KBM-7 (cell line): ENCODE data around the gene SOHLH1.

Experiments
- DNase-seq: peaks from one replicate; pipeline ENCODE4 v3.0.0-alpha.2; 2015
- in situ Hi-C: fragments of 300-500 bp; cut with MboI; formaldehyde crosslinking; loops from 2 replicates; pipeline ENCODE4 v1.14.3; 2020; ENCODE audit warnings: low sequenced_read_pairs, low pct_unique_long_range_greater_than_20kb, mixed read lengths

The SOHLH1 gene

GRCh38 chr9:135707252-135708138 is 8.2 kb upstream of the SOHLH1 start:
- in situ Hi-C loops = no loop called here
- DNase-seq = no peak

GRCh38 chr9:135706288-135706687 is 7.0 kb upstream of the SOHLH1 start:
- no peak for DNase-seq
- in situ Hi-C loops = no loop called here

- in situ Hi-C loops = no loop called here
- no peak for DNase-seq
These were observed 6.1 kb upstream of the SOHLH1 start for GRCh38 chr9:135705376-135705775.

- no peak for DNase-seq
- in situ Hi-C loops = no loop called here
These were observed 5.2 kb upstream of the SOHLH1 start for GRCh38 chr9:135704483-135704882.

GRCh38 chr9:135703726-135704125 is 4.4 kb upstream of the SOHLH1 start:
- in situ Hi-C loops = no loop called here
- no peak for DNase-seq

GRCh38 chr9:135701959-135702721 is 2.9 kb upstream of the SOHLH1 start, which contains the start of gene KCNT1:
Gene KCNT1 (plus strand): TSS chr9:135702185. CDS start chr9:135702259, 74 bp downstream.
- in situ Hi-C loops = no loop called here
- peak; percentile 65 for DNase-seq

GRCh38 chr9:135701067-135701958 is 2.0 kb upstream of the SOHLH1 start:
- no peak for DNase-seq
- in situ Hi-C loops = no loop called here

GRCh38 chr9:135700525-135700924 is 1.2 kb upstream of the SOHLH1 start:
- no peak for DNase-seq
- in situ Hi-C loops = no loop called here

- DNase-seq = no peak
- in situ Hi-C loops = no loop called here
These were observed 514 bp downstream of the SOHLH1 start for GRCh38 chr9:135698767-135699166.

- in situ Hi-C loops = no loop called here
These were observed 1.0 kb downstream of the SOHLH1 start for GRCh38 chr9:135698236-135698635.

GRCh38 chr9:135697226-135697625 is 2.1 kb downstream of the SOHLH1 start:
- in situ Hi-C loops = no loop called here
- no peak for DNase-seq

More at GRCh38 chr9:135698236-135698635, 1.0 kb downstream of the SOHLH1 start:
- no peak for DNase-seq

GRCh38 chr9:135696446-135696845 is 2.8 kb downstream of the SOHLH1 start:
- no peak for DNase-seq
- in situ Hi-C loops = no loop called here

- in situ Hi-C loops = no loop called here
- no peak for DNase-seq
These were observed 3.6 kb downstream of the SOHLH1 start for GRCh38 chr9:135695642-135696041.

GRCh38 chr9:135695036-135695435 is 4.2 kb downstream of the SOHLH1 start:
- in situ Hi-C loops = no loop called here
- DNase-seq = no peak

GRCh38 chr9:135694414-135694813 is 4.9 kb downstream of the SOHLH1 start:
- no peak for DNase-seq
- in situ Hi-C loops = no loop called here

- DNase-seq = no peak
- in situ Hi-C loops = no loop called here
These were observed 5.5 kb downstream of the SOHLH1 start for GRCh38 chr9:135693771-135694170.

- in situ Hi-C loops = no loop called here
- DNase-seq = no peak
These were observed 6.0 kb downstream of the SOHLH1 start for GRCh38 chr9:135693265-135693664.

- in situ Hi-C loops = no loop called here
- DNase-seq = no peak
These were observed 6.9 kb downstream of the SOHLH1 start for GRCh38 chr9:135692410-135692809.

- in situ Hi-C loops = no loop called here
These were observed 8.3 kb downstream of the SOHLH1 start for GRCh38 chr9:135690836-135691570.

More at GRCh38 chr9:135690836-135691570, 8.3 kb downstream of the SOHLH1 start:
- no peak for DNase-seq
